A549 (cell line): ENCODE data around the gene TMEM156. TPM values are rescaled to one million over a fixed set of nuclear protein-coding genes. Genes with fewer than 3 reads are reported as not detected.

Experiments
- ATAC-seq, 2 experiments: fragments of 200-7000 bp in 1 of 2; fragments of >200 bp in 1 of 2; cut with Nextera tagmentation in 1 of 2; cut with Tn5 transposase in 1 of 2; 3 replicates each; pipeline versions ENCODE4 v1.8.0 to v1.9.1; 2018 to 2020; ENCODE audit warnings: mild to moderate bottlenecking in 1 of 2, moderate library complexity in 1 of 2
- CTCF ChIA-PET: fragments of 300-600 bp; sonication (Branson Sonifier 250); formaldehyde crosslinking; extraction: SDS; loops from one replicate; lab custom pipeline; 2021; ENCODE audit warnings: antibody characterized with exemption, inconsistent platforms; lab: Yijun Ruan, JAX
- POLR2A ChIA-PET: fragments of 350-600 bp; formaldehyde crosslinking; extraction: SDS; loops from one replicate; lab custom pipeline; 2021; ENCODE audit warnings: antibody characterized with exemption, inconsistent platforms; lab: Yijun Ruan, JAX
- DNase-seq, 2 experiments: peaks; one replicate each; pipeline versions ENCODE4 v3.0.0 to v3.0.0-alpha.2; 2011 to 2016; ENCODE audit warnings: low read depth in 1 of 2, low spot score in 1 of 2
- FAIRE-seq: peaks from 2 replicates; lab custom pipeline; 2011; peaks lifted over from hg19 to GRCh38; lab: Jason Lieb, UNC
- H3K27ac ChIP-seq, 2 experiments: fragments of >200 bp; sonication (Bioruptor Twin); formaldehyde crosslinking; 3 replicates each; pipeline ENCODE4 v1.5.1; 2016 to 2017
- H3K4me1 ChIP-seq: fragments of >200 bp; sonication (Bioruptor Twin); formaldehyde crosslinking; 3 replicates; pipeline ENCODE4 v1.6.1; 2016
- H3K4me2 ChIP-seq: fragments of >200 bp; sonication (Bioruptor Twin); formaldehyde crosslinking; 3 replicates; pipeline ENCODE4 v1.6.1; 2016
- H3K4me3 ChIP-seq: fragments of >200 bp; sonication (Bioruptor Twin); formaldehyde crosslinking; 3 replicates; pipeline ENCODE4 v1.5.1; 2016
- H3K9me3 ChIP-seq: fragments of >200 bp; sonication (Bioruptor Twin); formaldehyde crosslinking; 3 replicates; pipeline ENCODE4 v1.6.1; 2016
- CBX8 ChIP-seq: fragments of 200-600 bp; sonication (generic); IDR thresholded peaks from 2 replicates; pipeline ENCODE4 v1.6.1; 2016
- CEBPB ChIP-seq, 2 experiments: fragments of >200 bp in 1 of 2; sonication (Bioruptor Twin) in 1 of 2; formaldehyde crosslinking in 1 of 2; IDR thresholded peaks; 2 replicates each; pipeline ENCODE4 v1.6.1; 2012 to 2016
- EP300 ChIP-seq, 2 experiments: fragments of >200 bp; sonication (Bioruptor Twin); formaldehyde crosslinking; IDR thresholded peaks; 2 replicates in 1 of 2; 3 replicates in 1 of 2; pipeline ENCODE4 v1.6.1; 2016 to 2017
- FOSL2 ChIP-seq, 2 experiments: fragments of 450-650 bp in 1 of 2; fragments of >200 bp in 1 of 2; sonication (Bioruptor Twin) in 1 of 2; formaldehyde crosslinking; IDR thresholded peaks; 2 replicates each; pipeline versions ENCODE4 v1.5.0 to v1.6.1; 2016 to 2020; ENCODE audit warnings: mild to moderate bottlenecking in 1 of 2, moderate library complexity in 1 of 2
- FOXS1 ChIP-seq: fragments of 250-450 bp; sonication (Bioruptor Pico); IDR thresholded peaks from 2 replicates; pipeline ENCODE4 v1.5.0; 2020; ENCODE audit warnings: mild to moderate bottlenecking, moderate library complexity
- HEYL ChIP-seq: fragments of 250-450 bp; sonication (Bioruptor Pico); IDR thresholded peaks from 2 replicates; pipeline ENCODE4 v1.8.0; 2021; ENCODE audit warnings: mild to moderate bottlenecking, moderate library complexity
- MAFK ChIP-seq: fragments of 450-650 bp; IDR thresholded peaks from 2 replicates; pipeline ENCODE4 v1.6.1; 2014; ENCODE audit not compliant: partially characterized antibody
- MAZ ChIP-seq: fragments of 150-350 bp; IDR thresholded peaks from 2 replicates; pipeline ENCODE4 v1.6.1; 2014; ENCODE audit warnings: antibody characterized with exemption, low read depth, low read length, borderline replicate concordance
- NFE2L2 ChIP-seq: fragments of 150-350 bp; conservative IDR thresholded peaks from 2 replicates; pipeline ENCODE4 v1.6.1; 2014; ENCODE audit warnings: low read length
- NR3C1 ChIP-seq: fragments of >200 bp; sonication (Bioruptor Twin); formaldehyde crosslinking; IDR thresholded peaks from 3 replicates; pipeline ENCODE4 v1.6.1; 2017
- RCOR1 ChIP-seq: fragments of 150-350 bp; IDR thresholded peaks from 2 replicates; pipeline ENCODE4 v1.6.1; 2014; ENCODE audit warnings: antibody characterized with exemption, low read length, low read depth
- SREBF2 ChIP-seq: fragments of 450-650 bp; IDR thresholded peaks from 2 replicates; pipeline ENCODE4 v1.6.1; 2014; ENCODE audit warnings: mild to moderate bottlenecking, moderate library complexity
- TP53 ChIP-seq: fragments of 250-450 bp; sonication (Bioruptor Pico); IDR thresholded peaks from 2 replicates; pipeline ENCODE4 v1.5.0; 2021; ENCODE audit warnings: mild to moderate bottlenecking, moderate library complexity
- ZNF302 ChIP-seq: fragments of 250-450 bp; sonication (Bioruptor Pico); IDR thresholded peaks from 2 replicates; pipeline ENCODE4 v1.9.0; 2021; ENCODE audit warnings: inconsistent platforms, mild to moderate bottlenecking, moderate library complexity
- ZSCAN20 ChIP-seq: fragments of 250-450 bp; sonication (Bioruptor Pico); IDR thresholded peaks from 2 replicates; pipeline ENCODE4 v1.8.0; 2022; ENCODE audit warnings: mild to moderate bottlenecking, moderate library complexity
- WGBS: methylation state at CpG from one replicate; pipeline ENCODE4 v1.1.6; 2017; ENCODE audit errors: missing lambda C conversion rate; 5-methylcytosine and 5-hydroxymethylcytosine counted together
- polyA plus RNA-seq, 4 experiments: library from polyadenylated mRNA; depleted of rRNA in 3 of 4; stranded (reverse); fragments of >200 nt; fragmentation: RNase III in 1 of 4; extraction: RNeasy Plus Mini Kit Qiagen cat#74134 plus additional on column Dnase treatment in 1 of 4; gene quantifications; 2 replicates in 3 of 4; 3 replicates in 1 of 4; pipeline ENCODE4 v1.2.3, GENCODE V29; 2011 to 2017
- TF ChIP-seq, protein P1 (sequence below): fragments of >200 bp; sonication (Bioruptor Twin); formaldehyde crosslinking; IDR thresholded peaks from 3 replicates; pipeline ENCODE4 v1.6.1; 2016
- TF ChIP-seq, protein P2 (sequence below): fragments of 250-450 bp; sonication (Bioruptor Pico); IDR thresholded peaks from 2 replicates; pipeline ENCODE4 v1.5.0; 2021; ENCODE audit warnings: mild to moderate bottlenecking, moderate library complexity, borderline replicate concordance
- TF ChIP-seq, protein P3 (sequence below): IDR thresholded peaks from 2 replicates; pipeline ENCODE4 v1.6.1; 2012; ENCODE audit warnings: low read depth, borderline replicate concordance
- TF ChIP-seq, protein P4 (sequence below): fragments of >200 bp; sonication (Bioruptor Twin); formaldehyde crosslinking; IDR thresholded peaks from 2 replicates; pipeline ENCODE4 v1.6.1; 2016

The TMEM156 gene
- polyA plus RNA-seq, 2 of the 4 experiments (the other 2 are of a cell fraction): 10.4 to 45.1 TPM

DNA sequence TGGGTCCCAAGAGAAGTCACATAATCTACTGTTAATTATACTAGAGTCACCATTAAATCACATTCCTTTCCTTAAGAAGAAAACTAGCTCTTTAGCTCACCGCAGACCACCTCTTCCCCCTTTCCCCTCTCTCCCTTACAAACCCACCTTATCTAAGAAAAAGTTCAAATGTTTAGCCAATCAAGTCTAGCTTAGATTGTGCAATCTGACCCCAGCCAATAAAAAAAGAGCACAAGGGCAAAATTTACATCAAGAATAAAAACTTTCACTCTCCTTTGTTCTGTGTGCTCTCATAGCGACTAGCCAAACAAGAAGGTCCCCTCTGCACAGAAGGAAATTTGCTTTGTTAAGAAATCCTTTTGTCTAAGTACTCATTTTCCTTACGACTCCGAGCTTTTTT, 76.3 kb downstream of the TMEM156 start:
- ChIA-PET POLR2A (no interaction called here), CTCF (no interaction called here)
- 96% methylated on average over 4 of the region's 4 CpGs for WGBS
- no peak for FAIRE-seq
- no peaks in the 10 kb centered on the region for H3K9me3 ChIP-seq
- ATAC-seq: no peak
- H3K27ac ChIP-seq: no peak overlapping the region
- H3K4me1 ChIP-seq: no peaks in the 10 kb centered on the region
- no peak overlapping the region for H3K4me3 ChIP-seq
- no peak for TF ChIP-seq SREBF2
- TF ChIP-seq FOSL2 (IDR thresholded peaks at IDR 0.05): no peak
- TF ChIP-seq FOSL2 (CRISPR knock-in tag; IDR thresholded peaks at IDR 0.05): no peak
- no peak for TF ChIP-seq FOXS1 (CRISPR knock-in tag)
- TF ChIP-seq, protein P1, sequence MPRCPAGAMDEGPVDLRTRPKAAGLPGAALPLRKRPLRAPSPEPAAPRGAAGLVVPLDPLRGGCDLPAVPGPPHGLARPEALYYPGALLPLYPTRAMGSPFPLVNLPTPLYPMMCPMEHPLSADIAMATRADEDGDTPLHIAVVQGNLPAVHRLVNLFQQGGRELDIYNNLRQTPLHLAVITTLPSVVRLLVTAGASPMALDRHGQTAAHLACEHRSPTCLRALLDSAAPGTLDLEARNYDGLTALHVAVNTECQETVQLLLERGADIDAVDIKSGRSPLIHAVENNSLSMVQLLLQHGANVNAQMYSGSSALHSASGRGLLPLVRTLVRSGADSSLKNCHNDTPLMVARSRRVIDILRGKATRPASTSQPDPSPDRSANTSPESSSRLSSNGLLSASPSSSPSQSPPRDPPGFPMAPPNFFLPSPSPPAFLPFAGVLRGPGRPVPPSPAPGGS: no peak
- no peak for TF ChIP-seq NR3C1
- peak in 1 of 2 experiments; percentile 27; a peak in 1 of 4 replicates for TF ChIP-seq CEBPB (IDR thresholded peaks at IDR 0.05)
- no peak for DNase-seq
- H3K4me2 ChIP-seq: no peak overlapping the region

DNA sequence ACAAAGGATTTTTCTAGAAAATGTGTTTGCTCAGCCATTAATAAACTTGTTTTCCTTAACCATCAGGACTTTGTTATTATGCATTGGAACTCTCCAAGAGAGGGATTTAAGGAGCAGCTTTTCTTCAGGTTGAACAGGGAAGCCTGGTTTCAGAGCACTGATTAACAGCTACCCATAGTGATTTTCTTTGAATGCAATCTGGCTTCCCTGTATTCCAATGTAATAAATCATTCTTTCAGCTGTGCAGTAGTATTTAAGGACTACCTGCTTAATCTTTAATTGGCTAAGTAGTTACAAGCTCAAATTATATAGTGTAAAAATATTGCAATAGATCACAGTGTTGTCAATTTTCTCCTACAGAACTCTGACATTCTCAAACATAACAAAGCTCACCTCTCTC, 77.5 kb downstream of the TMEM156 start:
- no peak for FAIRE-seq
- Histone ChIP-seq H3K27ac (no peak overlapping the region), H3K4me3 (no peak overlapping the region), H3K4me2 (no peak overlapping the region), H3K4me1 (peaks cover 2% of the 10 kb centered on the region), H3K9me3 (no peaks in the 10 kb centered on the region)
- ATAC-seq: no peak
- no peak for TF ChIP-seq MAFK
- TF ChIP-seq, protein P2, sequence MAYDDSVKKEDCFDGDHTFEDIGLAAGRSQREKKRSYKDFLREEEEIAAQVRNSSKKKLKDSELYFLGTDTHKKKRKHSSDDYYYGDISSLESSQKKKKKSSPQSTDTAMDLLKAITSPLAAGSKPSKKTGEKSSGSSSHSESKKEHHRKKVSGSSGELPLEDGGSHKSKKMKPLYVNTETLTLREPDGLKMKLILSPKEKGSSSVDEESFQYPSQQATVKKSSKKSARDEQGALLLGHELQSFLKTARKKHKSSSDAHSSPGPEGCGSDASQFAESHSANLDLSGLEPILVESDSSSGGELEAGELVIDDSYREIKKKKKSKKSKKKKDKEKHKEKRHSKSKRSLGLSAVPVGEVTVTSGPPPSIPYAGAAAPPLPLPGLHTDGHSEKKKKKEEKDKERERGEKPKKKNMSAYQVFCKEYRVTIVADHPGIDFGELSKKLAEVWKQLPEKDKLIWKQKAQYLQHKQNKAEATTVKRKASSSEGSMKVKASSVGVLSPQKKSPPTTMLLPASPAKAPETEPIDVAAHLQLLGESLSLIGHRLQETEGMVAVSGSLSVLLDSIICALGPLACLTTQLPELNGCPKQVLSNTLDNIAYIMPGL: no peak
- TF ChIP-seq, protein P3, sequence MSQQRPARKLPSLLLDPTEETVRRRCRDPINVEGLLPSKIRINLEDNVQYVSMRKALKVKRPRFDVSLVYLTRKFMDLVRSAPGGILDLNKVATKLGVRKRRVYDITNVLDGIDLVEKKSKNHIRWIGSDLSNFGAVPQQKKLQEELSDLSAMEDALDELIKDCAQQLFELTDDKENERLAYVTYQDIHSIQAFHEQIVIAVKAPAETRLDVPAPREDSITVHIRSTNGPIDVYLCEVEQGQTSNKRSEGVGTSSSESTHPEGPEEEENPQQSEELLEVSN: no peak
- TF ChIP-seq, protein P4, sequence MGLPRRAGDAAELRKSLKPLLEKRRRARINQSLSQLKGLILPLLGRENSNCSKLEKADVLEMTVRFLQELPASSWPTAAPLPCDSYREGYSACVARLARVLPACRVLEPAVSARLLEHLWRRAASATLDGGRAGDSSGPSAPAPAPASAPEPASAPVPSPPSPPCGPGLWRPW: no peak
- no peak for TF ChIP-seq CEBPB (IDR thresholded peaks at IDR 0.05)
- TF ChIP-seq FOSL2 (IDR thresholded peaks at IDR 0.05): no peak
- no peak for TF ChIP-seq FOSL2 (CRISPR knock-in tag; IDR thresholded peaks at IDR 0.05)
- TF ChIP-seq, protein P1: no peak
- no peak for TF ChIP-seq TP53 (CRISPR knock-in tag)
- TF ChIP-seq HEYL (CRISPR knock-in tag): no peak
- DNase-seq: no peak
- ChIA-PET CTCF (no interaction called here), POLR2A (no interaction called here)

DNA sequence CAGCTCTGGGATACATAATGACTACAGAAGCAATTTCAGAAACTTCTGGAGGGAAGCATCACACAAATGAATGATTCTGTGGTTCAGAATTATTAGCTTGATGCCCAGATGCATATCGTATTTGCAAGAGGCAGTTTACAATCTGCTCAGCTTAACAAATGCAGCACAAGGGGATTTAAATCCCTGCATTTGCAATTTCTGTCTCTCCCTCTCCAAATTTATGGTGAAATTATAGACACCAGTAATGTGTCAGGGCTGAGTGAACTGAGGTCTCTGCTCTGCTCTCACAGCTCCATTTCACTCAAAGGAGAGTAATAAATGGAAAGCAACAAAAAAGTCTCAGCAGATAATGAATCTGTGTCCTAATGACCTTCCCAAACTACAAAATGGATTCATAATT, 80.2 kb downstream of the TMEM156 start:
- Histone ChIP-seq H3K27ac (no peak overlapping the region), H3K9me3 (no peaks in the 10 kb centered on the region), H3K4me2 (no peak overlapping the region), H3K4me3 (no peak overlapping the region)
- ATAC-seq (no peak), DNase-seq (no peak), FAIRE-seq (no peak)
- CTCF ChIA-PET: interaction anchor here (1.1 kb wide), 1 partner anchor 183 kb away, joined by 3 read pairs; no protein-coding TSS in a partner anchor
- TF ChIP-seq CBX8 (no peak), ZSCAN20 (CRISPR knock-in tag) (no peak), ZNF302 (no peak), RCOR1 (no peak), EP300 (IDR thresholded peaks at IDR 0.05) (no peak), MAZ (no peak), NFE2L2 (no peak), MAFK (no peak)
- TF ChIP-seq, all 56 proteins: peak for 0
- 80% methylated on average over 1 of the region's 1 CpG for WGBS
- POLR2A ChIA-PET: no interaction called here
- peaks cover 17% of the 10 kb centered on the region for H3K4me1 ChIP-seq
